Stimulated activated CD4-positive, alpha-beta T cell treated with anti-CD3 and anti-CD28 coated beads, TNF-alpha, amount 100 ng/mL, for 4 hours (primary cell): ENCODE measurements around the gene ANXA11.
"Not testable (repeated sequence)": the region's sequence is repeated elsewhere in the genome, so short reads cannot be mapped to it uniquely, and the experiment has no call there.

Source experiments
- DNase-seq, 3 experiments: peaks; one replicate each; pipeline ENCODE4 v3.0.0-alpha.2; 2020; ENCODE audit warnings: low read depth in 3 of 3

The ANXA11 gene

DNA sequence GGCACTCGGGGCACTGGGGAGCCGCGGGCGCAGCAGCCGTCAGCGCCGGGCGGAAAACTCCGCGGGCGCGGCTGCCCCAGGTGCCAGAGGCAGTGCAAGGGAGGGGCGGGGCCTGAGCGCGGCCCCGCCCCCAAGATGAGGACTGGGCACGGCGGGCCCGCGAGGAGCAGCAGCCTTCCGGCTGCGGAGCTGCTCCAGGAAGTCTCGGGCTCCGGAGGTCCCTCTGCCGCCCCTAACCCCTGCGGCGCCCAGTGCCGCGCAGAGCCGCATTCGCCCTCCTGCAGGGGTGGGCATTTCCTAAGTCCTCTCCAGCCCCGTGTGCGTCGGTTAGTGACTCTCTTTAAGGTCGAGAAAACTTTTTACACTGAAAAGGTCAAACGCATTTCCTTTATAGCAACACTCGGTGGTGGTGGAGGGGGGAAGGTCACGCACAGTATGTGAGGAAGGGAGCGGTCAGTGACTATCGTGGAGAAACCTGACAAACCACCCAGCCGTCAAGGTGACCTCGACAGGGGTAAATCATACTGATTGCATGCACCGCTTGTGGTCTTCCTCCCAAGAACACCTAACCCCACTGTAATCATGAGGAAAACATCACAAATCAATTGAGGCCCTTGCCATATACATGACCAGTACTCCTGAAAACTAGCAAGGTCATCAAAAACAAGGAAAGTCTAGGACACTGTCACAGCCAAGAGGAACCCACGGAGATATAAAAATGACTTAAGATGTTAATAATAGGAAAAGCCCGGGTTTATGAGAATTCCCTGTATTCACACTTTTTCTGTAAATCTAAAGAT lies at the start of gene ANXA11:
TSS of gene ANXA11 (minus strand) at position 61 of the 800 bp plus-strand sequence. CDS start 32,676 bp downstream, outside the sequence.
- peak; percentile 69 to 73 (median 71) for DNase-seq

DNA sequence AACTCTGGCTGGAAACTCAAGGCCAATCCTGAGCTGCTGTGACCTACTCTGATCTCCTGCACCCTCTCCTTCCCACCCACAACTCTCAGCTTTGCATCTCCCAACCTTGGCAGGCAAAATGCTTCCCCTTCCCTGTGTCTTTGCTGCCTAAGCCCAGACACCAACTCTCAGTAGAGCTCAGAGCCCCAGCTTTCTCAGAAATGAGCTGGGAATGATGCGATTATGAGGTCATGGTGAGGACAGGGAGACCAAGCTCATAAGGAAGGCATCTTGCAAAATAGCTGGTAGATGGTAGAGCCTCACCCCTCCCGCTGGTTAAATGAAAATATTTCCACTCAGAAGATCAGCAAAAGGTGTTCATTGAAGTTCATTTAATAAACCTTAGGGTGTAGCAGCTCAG lies 49.4 kb upstream of the ANXA11 start:
- not testable (repeated sequence) for DNase-seq

DNA sequence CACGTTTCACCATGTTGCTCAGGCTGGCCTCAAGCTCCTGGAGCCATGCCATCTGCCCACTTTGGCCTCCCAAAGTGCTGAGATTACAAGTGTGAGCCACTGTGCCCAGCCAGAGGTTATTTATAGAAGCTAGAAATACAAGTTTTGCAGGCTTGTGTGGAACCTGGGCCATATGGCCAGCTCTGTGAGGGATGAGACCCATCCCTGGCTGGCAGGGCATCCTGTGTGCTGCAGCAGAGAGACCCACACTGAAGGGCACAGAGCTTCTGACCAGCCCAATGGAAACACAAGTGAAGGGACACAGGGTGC lies 48.6 kb upstream of the ANXA11 start:
- DNase-seq = not testable (repeated sequence)

DNA sequence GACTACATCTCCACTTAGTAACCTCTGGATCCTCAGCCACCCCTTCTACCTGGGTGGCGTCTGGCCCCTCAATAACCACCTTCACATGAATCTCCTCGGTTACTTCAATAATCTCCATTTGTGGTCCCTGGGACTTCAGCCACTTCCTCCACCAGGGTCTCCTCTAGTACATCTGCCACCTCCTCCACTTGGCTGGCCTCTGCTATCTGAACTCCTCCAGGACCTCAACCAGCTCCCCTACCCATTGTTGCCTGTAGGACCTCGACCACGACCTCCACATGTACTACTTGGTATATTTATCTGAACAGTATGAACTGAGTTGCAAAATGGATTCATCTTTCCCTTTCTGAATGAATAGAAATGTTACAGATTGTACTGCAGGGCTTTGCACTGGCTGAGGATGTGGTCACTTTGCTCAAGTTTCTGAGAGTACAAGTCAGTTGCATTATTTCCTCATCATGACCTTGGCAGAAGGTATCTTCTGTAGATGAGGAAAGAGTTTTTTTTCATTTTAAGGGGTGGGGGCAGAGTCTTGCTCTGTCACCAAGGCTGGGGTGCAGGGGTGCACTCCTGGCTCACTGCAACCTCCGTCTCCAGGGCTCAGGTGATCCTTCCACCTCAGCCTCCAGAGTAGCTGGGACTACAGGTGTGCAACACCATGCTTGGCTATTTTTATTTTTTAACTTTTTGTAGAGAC lies 48.1 kb upstream of the ANXA11 start:
- no peak for DNase-seq

DNA sequence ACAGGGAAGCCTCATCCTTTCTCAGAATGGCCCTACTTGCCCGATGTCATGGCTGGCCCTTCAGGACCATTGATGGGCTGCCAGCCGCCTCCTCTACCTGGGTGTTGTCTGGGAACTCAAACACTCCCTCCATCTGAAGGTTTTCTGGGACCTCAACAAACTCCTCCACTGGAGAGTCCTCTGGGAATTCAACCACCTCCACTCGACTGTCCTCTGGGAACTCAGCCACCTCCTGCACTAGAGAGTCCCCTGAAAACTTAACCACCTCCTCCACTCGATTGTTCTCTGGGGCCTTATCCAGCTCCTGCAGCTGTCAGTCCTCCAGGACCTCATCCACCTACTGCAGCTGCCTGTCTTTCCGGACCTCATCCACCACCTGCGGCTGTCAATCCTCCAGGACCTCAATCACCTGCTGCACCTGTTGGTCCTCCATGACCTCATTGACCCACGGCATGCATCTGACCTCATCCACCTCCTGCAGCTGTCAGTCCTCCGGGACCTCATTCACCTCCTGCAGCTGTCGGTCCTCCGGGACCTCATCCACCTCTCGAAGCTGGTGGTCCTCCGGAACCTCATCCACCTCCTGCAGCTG lies 47.1 kb upstream of the ANXA11 start:
- no peak for DNase-seq

DNA sequence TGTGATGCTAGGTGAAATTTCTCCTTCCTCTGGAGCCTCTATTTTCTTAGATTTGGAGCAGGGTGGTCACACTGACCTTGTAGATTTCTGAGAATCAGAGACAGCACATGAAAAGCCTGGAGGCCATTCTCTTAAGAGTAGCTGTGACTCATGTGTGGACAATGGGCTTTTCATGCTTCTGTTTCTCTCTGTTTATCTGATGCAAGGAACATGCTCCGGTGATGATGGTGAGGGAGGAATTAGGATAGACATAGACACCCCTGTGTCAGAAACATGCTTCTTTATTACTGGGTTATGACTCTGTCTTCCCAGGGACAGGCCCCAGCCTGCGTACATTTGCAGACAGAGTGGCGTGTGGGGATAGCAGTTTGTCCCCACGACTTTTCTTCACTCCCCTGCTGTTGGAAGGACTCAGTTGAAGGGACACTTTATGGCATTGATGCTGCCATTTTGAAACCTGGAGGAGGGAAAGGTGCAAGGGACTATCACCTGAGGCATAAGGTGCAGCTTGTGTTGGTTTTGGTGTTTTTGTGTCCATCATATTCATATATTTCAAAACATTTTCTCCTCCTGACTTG lies 46.5 kb upstream of the ANXA11 start:
- DNase-seq = not testable (repeated sequence)

DNA sequence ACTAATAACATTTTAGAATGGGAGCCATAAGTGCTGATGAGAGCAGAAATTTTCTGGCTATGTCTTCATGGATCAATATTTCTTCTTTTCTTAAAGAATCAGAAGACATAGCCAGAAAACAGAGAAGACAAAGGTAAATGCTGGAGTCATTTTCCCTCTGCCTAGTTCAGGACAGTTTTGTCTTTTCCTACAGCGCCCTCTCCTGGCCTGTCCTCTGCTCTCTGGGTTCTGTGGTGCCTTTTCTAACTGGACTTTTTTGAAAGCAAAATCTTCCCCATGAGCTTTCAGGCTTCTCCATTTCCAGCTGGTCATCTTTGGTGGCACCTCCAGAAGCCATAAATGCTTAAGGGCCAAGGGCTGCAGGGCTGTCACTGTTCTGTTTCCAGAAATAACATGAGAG lies 45.1 kb upstream of the ANXA11 start:
- not testable (repeated sequence) for DNase-seq

DNA sequence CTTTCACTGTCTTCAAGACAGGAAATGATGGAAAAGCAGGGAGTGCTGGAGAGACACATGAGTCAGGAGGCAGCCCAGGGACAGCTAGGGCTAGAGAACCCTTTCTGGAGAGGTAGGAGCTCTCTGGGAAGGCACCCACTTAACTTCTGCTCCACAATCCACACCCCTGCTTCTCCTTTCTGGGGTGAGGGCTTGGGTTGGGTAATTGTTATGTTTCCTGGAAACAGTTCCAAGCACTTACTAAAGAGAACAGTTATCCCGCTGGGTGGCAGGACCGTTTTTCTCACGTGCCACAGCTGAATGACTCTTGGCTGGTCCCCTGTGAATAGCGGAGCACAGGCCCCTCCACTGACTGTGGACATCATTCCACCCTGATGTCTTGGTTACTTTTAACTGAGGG lies 44.6 kb upstream of the ANXA11 start:
- DNase-seq = not testable (repeated sequence)

DNA sequence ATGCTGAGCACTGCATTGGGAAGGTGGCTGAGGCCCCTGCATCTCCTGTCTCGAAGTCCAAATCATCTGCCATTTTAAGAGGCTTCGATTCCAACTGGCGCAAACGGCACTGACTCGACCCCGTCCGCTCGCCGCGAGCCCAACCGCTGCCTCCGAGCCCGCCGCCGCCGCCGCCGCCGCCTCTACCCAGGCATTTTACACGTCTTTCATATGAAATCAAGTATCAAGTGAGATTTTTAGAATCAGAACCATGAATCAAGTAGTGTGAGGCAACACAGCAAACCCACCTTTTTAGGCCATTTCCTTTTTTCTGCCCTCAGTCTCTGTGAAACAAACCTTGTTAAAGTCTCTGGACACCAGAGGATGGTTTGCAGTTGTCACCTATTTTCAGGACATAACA lies 42.3 kb upstream of the ANXA11 start:
- not testable (repeated sequence) for DNase-seq

DNA sequence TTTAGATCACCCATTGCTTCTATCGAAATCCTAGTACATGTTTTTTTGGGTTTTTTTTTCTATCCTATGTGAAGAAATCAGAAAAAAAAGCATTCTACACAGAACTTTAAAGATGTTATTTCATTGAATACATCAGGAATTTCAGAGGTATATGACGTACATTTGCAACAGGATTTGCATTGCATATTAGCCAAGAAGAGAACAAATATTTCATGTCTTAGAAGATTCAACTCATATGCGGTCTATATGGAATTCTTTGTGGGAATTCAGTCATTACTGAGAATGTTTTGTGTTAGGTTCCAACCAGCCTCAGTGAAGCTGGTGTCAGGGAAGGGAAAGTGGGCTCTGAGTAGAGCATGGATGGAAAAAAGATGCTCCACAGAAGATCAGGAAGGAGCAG lies 39.0 kb upstream of the ANXA11 start:
- not testable (repeated sequence) for DNase-seq

DNA sequence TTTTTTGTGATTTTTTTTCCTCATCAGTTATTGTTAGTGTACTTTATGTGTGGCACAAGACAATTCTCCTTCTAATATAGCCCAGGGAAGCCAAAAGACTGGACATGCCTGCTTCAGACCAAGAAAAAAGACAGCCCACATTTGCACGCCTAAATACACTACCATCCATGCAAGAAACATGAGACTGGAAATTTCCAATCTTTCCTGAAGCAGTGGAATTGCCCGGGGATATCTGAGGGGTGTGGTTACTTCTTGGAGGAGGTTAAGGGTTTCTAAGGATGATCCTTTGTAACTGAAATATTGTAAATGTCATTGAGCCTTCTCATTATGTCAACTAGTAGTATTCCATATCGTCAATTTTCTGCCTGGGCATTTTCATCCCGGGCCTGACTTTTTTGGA lies 37.0 kb upstream of the ANXA11 start:
- not testable (repeated sequence) for DNase-seq

DNA sequence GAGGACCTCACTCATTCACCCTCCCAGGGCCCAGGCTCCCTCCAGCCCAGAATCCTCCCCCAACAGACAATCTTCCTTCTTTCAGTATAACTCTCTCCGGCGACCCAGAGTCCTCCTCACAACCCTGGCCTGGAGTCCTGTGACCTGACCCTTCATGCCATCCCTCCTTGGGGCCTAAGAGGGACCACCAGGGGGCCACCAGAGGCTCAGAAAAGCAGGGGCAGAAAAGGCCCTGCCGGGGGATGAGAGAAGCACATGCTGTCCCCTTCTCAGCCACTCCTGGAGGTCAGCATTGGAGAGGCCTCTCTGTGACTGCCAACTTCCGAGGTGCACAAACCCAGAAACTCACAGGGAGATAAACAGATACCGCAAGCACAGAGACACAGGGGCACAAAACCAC lies 31.1 kb upstream of the ANXA11 start:
- DNase-seq = not testable (repeated sequence)

DNA sequence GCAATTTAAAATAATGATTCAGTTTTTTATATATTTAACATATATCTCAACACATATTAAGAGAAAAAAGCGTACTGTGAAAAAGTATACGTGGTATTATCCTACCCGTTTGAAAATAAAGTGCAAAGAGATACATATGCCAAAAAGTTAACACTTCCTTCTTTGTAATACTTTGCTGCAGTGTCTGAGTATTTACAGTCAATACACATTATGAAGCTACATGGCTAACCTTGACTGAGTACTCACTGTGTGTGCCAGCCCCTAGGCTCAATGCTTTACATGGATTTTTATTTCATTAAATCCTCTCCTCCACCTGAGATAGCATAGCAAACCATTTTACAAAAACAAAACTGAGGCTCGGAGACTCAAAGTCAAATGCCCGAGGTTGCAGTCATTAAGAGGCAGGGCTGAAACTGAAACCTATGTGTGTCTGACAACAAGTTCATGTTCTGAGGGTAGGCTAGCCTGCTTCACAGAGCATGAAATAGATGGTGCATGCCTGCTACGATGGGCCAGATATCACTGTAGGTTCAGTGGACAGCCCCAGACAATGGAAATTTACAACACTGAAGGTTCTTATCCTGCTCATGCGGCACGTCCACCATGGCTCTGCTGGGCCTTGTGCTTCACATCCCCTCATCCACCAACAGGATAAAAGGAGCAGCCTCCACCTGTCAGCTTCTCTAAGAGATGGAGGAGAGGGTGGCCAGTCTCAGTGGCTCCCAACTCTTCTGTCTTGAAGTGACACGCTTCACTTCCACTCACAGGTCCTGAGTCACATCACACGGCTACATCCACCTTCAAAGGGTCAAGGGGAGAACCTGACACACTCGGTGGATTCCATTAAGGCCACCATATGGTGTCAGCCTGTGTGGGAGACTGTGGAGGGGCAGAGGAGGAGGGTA lies 29.2 kb upstream of the ANXA11 start:
- DNase-seq = not testable (repeated sequence)

DNA sequence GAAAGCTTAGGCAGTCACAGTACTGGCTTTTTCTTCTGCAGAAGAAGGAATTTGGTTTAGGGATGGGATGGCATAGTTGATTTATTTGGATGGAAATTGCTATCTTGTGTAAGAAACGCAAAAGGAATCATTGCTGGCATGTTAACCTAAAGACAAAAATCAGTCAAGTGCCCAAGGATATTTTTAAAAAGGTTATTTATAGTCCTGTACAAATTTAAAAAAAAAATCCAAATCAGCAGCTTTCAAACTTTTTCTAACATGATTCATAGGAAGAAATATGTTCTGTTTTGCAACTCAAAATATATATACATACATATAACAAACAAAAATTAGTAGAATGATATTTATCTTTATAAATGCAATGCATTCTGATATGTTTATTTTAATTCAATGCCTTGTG lies 28.5 kb upstream of the ANXA11 start:
- DNase-seq = not testable (repeated sequence)

DNA sequence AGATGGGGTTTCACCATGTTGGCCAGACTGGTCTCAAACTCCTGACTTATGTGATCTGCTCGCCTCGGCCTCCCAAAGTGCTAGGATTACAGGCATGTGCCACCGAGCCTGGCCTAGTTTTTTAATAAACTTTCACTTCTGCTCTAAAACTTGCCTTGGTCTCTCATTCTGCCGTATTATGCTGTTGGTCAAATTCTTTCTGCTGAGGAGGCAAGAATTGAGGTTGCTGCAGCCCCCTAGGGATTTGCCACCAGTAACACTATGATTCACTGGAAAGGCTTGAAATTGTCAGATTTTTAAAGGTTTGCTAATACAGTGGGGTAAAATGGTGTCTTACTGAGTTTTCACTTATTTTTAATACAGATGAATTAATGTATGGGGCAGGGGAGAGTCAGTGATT lies 21.4 kb upstream of the ANXA11 start:
- not testable (repeated sequence) for DNase-seq

DNA sequence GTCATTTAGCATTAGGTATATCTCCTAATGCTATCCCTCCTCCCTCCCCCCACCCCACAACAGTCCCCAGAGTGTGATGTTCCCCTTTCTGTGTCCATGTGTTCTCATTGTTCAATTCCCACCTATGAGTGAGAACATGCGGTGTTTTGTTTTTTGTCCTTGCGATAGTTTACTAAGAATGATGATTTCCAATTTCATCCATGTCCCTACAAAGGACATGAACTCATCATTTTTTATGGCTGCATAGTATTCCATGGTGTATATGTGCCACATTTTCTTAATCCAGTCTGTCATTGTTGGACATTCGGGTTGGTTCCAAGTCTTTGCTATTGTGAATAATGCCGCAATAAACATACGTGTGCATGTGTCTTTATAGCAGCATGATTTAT lies 17.7 kb upstream of the ANXA11 start:
- not testable (repeated sequence) for DNase-seq

DNA sequence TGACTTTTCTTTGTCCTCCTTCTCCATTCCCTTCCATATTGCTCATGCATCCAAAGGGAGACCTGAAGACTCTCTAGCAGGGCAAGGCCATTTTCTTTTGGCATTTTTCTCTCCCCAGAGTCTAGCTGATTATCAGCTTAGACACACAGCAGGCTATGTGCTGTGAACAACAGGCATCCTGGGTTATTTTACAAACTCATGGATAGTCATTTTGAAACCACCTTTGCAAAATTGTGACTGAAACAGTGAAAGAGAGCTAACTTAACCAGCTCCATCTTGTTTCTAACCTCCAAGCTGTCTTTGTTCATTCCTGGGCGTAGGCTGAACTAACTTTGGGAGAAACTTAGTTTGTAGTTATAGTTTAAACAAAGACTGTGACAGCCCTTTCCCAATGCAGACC lies 13.5 kb upstream of the ANXA11 start:
- not testable (repeated sequence) for DNase-seq

DNA sequence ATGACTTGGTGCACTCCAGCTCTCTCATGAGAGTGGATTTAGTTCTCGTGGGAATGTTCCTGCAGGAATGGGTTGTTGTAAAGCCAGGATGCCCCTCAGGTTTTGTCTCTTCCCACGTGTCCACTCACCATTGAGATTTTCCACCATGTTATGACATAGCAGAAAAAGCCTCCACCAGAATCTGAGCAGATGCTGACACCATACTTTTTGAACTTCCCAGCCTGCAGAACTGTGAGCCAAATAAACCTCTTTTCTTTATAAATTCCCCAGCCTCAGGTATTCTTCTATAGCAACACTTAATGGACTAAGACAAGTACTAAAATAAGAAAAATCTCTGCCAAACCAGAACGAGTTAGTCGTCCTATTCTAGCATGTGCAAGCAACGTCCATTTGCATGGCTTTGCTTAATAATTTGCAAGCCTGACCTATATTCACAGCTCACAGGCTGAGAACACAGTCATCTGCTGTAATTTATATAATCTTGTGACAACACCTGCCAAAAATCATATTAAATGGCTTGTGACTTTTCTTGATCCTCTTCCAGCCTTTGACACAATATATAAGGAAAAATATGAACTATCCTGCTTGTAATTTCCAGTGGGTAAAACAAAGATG lies 9.1 kb upstream of the ANXA11 start:
- not testable (repeated sequence) for DNase-seq

DNA sequence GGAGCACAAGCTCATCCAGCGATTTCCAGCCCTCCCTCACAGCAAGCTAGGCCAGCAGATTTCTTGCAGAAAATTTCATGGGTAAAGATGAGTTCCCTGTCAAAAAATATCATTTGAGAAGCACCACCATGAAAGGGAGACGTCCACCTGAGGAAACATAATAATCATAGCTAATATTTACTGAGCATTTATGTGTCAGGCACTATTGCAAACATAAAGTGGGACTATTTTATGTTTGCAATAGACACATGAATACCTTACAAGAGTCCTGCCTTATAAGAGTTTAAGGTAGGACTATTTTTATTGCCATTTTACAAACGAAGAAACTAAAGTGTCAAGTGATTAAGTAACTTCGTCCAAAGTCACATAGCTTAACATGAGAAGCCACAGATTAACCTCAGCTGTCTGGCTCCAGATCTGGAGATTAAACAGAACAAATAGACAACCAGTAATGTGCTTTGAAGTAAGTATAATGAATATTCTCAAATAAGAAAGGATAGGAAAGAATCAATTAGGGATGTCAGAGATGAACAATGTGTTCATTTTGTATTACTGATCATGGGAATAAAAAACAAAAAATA lies 7.3 kb upstream of the ANXA11 start:
- DNase-seq = not testable (repeated sequence)

DNA sequence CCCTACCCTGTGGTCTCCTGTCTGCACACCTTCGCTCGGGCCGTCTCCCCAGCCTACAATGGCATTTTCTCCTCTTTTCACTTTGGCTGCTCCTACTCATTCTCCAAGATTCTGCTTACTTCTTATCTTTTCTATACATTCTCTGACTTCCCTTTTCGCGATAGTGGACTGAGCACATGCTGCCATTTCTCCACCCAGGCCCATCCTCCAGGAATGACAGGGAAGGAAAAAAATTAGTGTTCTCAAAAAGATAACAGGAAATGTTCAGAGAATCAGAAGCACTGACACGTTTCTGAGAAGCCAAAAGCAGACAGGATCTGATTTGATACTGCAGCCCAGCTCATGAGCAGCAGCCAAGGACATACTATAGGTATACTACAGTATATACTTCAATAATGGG lies 6.4 kb upstream of the ANXA11 start:
- no peak for DNase-seq

DNA sequence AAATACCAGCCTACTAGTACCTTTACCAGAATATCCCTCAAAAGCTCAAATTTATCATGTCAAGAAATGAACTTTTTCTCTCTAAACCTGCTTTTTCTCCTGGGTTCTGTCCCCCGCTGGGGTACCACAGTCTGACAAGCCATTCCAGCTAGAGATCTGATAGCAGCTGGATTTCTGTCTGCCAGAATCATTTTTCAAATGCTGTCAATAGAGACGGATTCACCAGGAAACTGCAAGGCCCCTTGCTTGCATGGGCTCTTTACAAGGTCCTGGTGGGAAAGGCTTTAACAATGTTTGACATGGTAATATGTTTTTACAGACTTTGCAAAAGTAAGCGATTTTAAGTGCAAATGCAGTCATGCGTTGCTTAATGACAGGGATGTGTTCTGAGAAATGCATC lies 4.9 kb upstream of the ANXA11 start:
- no peak for DNase-seq
